ENCODE measurements around the gene MGMT. TPM values are rescaled to one million over a fixed set of nuclear protein-coding genes. Genes with fewer than 3 reads are reported as not detected.

The MGMT gene
- total RNA-seq, 4 donors from 2014 or later: 16.5 to 37.5 (median 32.1) TPM

DNA sequence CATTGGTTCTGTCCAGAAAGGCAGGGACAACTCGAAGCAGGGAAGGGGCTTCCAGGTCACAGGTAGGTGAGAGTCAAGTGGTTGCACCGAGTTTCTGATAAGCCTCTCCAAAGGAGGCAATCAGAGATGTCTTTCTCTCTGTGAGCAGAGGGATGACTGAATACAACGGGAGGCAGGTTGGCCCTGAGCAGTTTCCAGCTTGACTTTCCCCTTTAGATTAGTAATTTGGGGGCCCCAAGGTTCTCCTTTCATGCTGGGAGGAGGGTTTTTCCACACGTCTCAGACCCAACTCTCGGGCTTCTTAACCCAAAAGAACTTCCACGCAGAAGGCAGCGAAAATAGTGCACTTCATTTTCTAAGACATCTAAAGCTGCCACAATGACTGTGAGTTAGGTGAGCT, 189.6 kb downstream of the MGMT start:
- 79 to 86% methylated on average over 3 to 7 of the region's 7 CpGs for WGBS, 2 donors (ENCODE audit: low coverage in 1 of 2)
- TF ChIP-seq, protein P1, sequence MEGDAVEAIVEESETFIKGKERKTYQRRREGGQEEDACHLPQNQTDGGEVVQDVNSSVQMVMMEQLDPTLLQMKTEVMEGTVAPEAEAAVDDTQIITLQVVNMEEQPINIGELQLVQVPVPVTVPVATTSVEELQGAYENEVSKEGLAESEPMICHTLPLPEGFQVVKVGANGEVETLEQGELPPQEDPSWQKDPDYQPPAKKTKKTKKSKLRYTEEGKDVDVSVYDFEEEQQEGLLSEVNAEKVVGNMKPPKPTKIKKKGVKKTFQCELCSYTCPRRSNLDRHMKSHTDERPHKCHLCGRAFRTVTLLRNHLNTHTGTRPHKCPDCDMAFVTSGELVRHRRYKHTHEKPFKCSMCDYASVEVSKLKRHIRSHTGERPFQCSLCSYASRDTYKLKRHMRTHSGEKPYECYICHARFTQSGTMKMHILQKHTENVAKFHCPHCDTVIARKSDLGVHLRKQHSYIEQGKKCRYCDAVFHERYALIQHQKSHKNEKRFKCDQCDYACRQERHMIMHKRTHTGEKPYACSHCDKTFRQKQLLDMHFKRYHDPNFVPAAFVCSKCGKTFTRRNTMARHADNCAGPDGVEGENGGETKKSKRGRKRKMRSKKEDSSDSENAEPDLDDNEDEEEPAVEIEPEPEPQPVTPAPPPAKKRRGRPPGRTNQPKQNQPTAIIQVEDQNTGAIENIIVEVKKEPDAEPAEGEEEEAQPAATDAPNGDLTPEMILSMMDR (IDR thresholded peaks at IDR 0.05): no peak
- TF ChIP-seq POLR2AphosphoS5 (IDR thresholded peaks at IDR 0.05) (no peak), EP300 (IDR thresholded peaks at IDR 0.05) (no peak), POLR2A (IDR thresholded peaks at IDR 0.05) (no peak)

GRCh38 chr10:129657297-129658017, 190.4 kb downstream of the MGMT start:
- Histone ChIP-seq H3K9me3 (no peaks in the 10 kb centered on the region), H3K27me3 (no peaks in the 10 kb centered on the region), H3K4me1 (peaks cover 0 to 10% (median 0%) of the 10 kb centered on the region in 3 donors), H3K36me3 (no peaks in the 10 kb centered on the region), H3K4me3 (no peak overlapping the region), H3K27ac (no peak overlapping the region)
- TF ChIP-seq EP300 (IDR thresholded peaks at IDR 0.05) (no peak), POLR2AphosphoS5 (IDR thresholded peaks at IDR 0.05) (no peak), POLR2A (IDR thresholded peaks at IDR 0.05) (no peak)
- TF ChIP-seq, protein P1 (IDR thresholded peaks at IDR 0.05): no peak
- ATAC-seq: no peak
- WGBS, 2 donors (ENCODE audit: low coverage in 1 of 2): 86 to 96% methylated on average over 4 to 5 of the region's 8 CpGs

More for the DNA sequence above, 189.6 kb downstream of the MGMT start:
- H3K9me3 ChIP-seq: no peaks in the 10 kb centered on the region
- ATAC-seq: no peak
- H3K4me1 ChIP-seq: peaks cover 0 to 10% (median 0%) of the 10 kb centered on the region in 3 donors
- H3K36me3 ChIP-seq: no peaks in the 10 kb centered on the region
- no peak overlapping the region for H3K27ac ChIP-seq
- no peak overlapping the region for H3K4me3 ChIP-seq
- H3K27me3 ChIP-seq: no peaks in the 10 kb centered on the region

DNA sequence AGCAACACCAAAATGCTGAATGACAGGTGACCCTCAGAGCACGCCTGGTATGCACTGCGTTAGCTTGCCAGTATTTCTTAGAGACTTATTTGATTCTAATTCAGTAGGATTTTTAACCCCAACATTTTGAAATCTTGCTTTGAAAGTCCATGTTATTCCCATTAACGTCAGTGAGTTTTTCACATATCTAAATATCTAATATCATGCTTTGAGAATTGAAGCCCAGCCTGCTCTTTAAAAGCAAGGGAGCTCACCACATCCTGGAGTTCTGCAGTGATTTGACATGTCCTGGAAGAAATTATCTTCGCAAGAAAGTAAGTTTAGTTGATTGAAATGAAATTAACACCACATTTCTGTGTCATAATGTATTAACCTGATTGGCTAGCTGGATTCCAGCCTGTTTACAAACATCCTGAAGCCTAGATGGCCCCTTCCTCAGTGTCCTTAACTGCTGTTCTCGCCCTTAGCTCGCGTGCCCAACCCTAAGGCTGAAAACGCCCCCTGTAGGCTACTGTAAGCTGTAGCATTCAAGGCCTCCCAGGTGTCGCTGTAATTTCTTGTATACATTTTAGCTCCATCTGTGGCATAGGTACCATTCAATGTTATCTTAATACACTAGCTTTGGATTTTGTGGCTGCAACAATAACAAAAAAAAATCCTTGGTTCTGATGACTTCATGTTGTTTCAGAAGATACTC, 191.5 kb downstream of the MGMT start:
- Histone ChIP-seq H3K4me1 (peaks cover 0 to 10% (median 0%) of the 10 kb centered on the region in 3 donors), H3K9me3 (no peaks in the 10 kb centered on the region), H3K27me3 (no peaks in the 10 kb centered on the region), H3K27ac (no peak overlapping the region), H3K4me3 (no peak overlapping the region), H3K36me3 (no peaks in the 10 kb centered on the region)
- no peak for TF ChIP-seq POLR2AphosphoS5 (IDR thresholded peaks at IDR 0.05)
- TF ChIP-seq, protein P1 (IDR thresholded peaks at IDR 0.05): no peak
- no peak for TF ChIP-seq EP300 (IDR thresholded peaks at IDR 0.05)
- TF ChIP-seq POLR2A (IDR thresholded peaks at IDR 0.05): no peak
- no peak for ATAC-seq
- 75 to 84% methylated on average over 9 of the region's 9 CpGs for WGBS, 2 donors (ENCODE audit: low coverage in 1 of 2)

- Histone ChIP-seq H3K36me3 (no peaks in the 10 kb centered on the region), H3K27me3 (no peaks in the 10 kb centered on the region), H3K27ac (no peak overlapping the region), H3K9me3 (peaks cover 0 to 7% (median 0%) of the 10 kb centered on the region in 3 donors), H3K4me1 (peaks cover 0 to 10% (median 0%) of the 10 kb centered on the region in 3 donors), H3K4me3 (peak overlapping the region in 1 of 2 donors; percentile 13)
- no peak for ATAC-seq
- peak; percentile 11 for TF ChIP-seq POLR2AphosphoS5 (IDR thresholded peaks at IDR 0.05)
- TF ChIP-seq, protein P1 (IDR thresholded peaks at IDR 0.05): no peak
- no peak for TF ChIP-seq POLR2A (IDR thresholded peaks at IDR 0.05)
- no peak for TF ChIP-seq EP300 (IDR thresholded peaks at IDR 0.05)
- 51 to 72% methylated on average over 12 to 14 of the region's 14 CpGs for WGBS, 2 donors (ENCODE audit: low coverage in 1 of 2)
Observed at GRCh38 chr10:129659508-129660268, 192.6 kb downstream of the MGMT start.
